Measurements from ENCODE around the gene EIF5A2. TPM values are rescaled to one million over a fixed set of nuclear protein-coding genes. Genes with fewer than 3 reads are reported as not detected.
"Not testable (repeated sequence)": the region's sequence is repeated elsewhere in the genome, so short reads cannot be mapped to it uniquely, and the experiment has no call there.

The EIF5A2 gene
- total and polyA plus RNA-seq, 7 experiments from 2014 or later, result 5.5 to 11.3 (median 8.9) TPM

- H3K4me3 Mint-ChIP-seq, result no peak overlapping the region
- Histone ChIP-seq H3K36me3 (ENCODE audit: control insufficient read depth in 2 of 3, insufficient read depth in 3 of 3, low read length in 3 of 3) (no peaks in the 10 kb centered on the region), H3K27me3 (ENCODE audit: control insufficient read depth in 2 of 2, insufficient read depth in 2 of 2, low read length in 2 of 2) (no peaks in the 10 kb centered on the region), H3K9me3 (ENCODE audit: control insufficient read depth in 2 of 3, low read length in 3 of 3) (peaks cover 0 to 10% (median 0%) of the 10 kb centered on the region in 3 experiments), H3K27ac (ENCODE audit: low read depth, low read length) (no peak overlapping the region), H3K4me1 (ENCODE audit: control insufficient read depth in 2 of 2, insufficient read depth in 2 of 2, low read length in 2 of 2) (no peaks in the 10 kb centered on the region), H3K4me3 (ENCODE audit: low read length) (no peak overlapping the region)
- H3K36me3 Mint-ChIP-seq, result peaks cover 0 to 6% (median 3%) of the 10 kb centered on the region in 5 donors
- no peak for DNase-seq
- intact Hi-C loops (cut with micrococcal nuclease), result no loop called here
- peaks cover 9 to 50% (median 28%) of the 10 kb centered on the region in 5 donors for H3K27me3 Mint-ChIP-seq
- H3K27ac Mint-ChIP-seq, result no peak overlapping the region
- ATAC-seq, result no peak
- ChIA-PET POLR2A (no interaction called here), CTCF (no interaction called here)
- no peaks in the 10 kb centered on the region for H3K4me1 Mint-ChIP-seq
- H3K9me3 Mint-ChIP-seq, result peaks cover 0 to 41% (median 14%) of the 10 kb centered on the region in 11 donors
These were observed 33.6 kb upstream of the EIF5A2 start for GRCh38 chr3:170942011-170942410.

GRCh38 chr3:170941551-170941950, 33.1 kb upstream of the EIF5A2 start:
- H3K9me3 Mint-ChIP-seq, result peaks cover 0 to 41% (median 14%) of the 10 kb centered on the region in 11 donors
- H3K4me1 ChIP-seq (ENCODE audit: control insufficient read depth in 2 of 2, insufficient read depth in 2 of 2, low read length in 2 of 2), result no peaks in the 10 kb centered on the region
- H3K27me3 ChIP-seq (ENCODE audit: control insufficient read depth in 2 of 2, insufficient read depth in 2 of 2, low read length in 2 of 2), result no peaks in the 10 kb centered on the region
- H3K4me3 ChIP-seq (ENCODE audit: low read length), result no peak overlapping the region
- no peak overlapping the region for H3K4me3 Mint-ChIP-seq
- intact Hi-C loops (cut with micrococcal nuclease), result no loop called here
- peaks cover 0 to 10% (median 0%) of the 10 kb centered on the region in 3 experiments for H3K9me3 ChIP-seq (ENCODE audit: control insufficient read depth in 2 of 3, low read length in 3 of 3)
- H3K36me3 Mint-ChIP-seq, result peaks cover 0 to 6% (median 3%) of the 10 kb centered on the region in 5 donors
- POLR2A ChIA-PET, result no interaction called here
- no peaks in the 10 kb centered on the region for H3K36me3 ChIP-seq (ENCODE audit: control insufficient read depth in 2 of 3, insufficient read depth in 3 of 3, low read length in 3 of 3)
- CTCF ChIA-PET, result no interaction called here
- DNase-seq, result no peak
- no peak overlapping the region for H3K27ac Mint-ChIP-seq
- peaks cover 9 to 49% (median 27%) of the 10 kb centered on the region in 5 donors for H3K27me3 Mint-ChIP-seq
- no peaks in the 10 kb centered on the region for H3K4me1 Mint-ChIP-seq
- H3K27ac ChIP-seq (ENCODE audit: low read depth, low read length), result no peak overlapping the region
- no peak for ATAC-seq

GRCh38 chr3:170933039-170933438, 24.6 kb upstream of the EIF5A2 start:
- DNase-seq; H3K27me3 ChIP-seq (ENCODE audit: control insufficient read depth in 2 of 2, insufficient read depth in 2 of 2, low read length in 2 of 2); H3K4me3 ChIP-seq (ENCODE audit: low read length); H3K4me1 ChIP-seq (ENCODE audit: control insufficient read depth in 2 of 2, insufficient read depth in 2 of 2, low read length in 2 of 2); ATAC-seq; H3K27ac ChIP-seq (ENCODE audit: low read depth, low read length); H3K36me3 ChIP-seq (ENCODE audit: control insufficient read depth in 2 of 3, insufficient read depth in 3 of 3, low read length in 3 of 3); H3K36me3 Mint-ChIP-seq; POLR2A ChIA-PET; H3K4me1 Mint-ChIP-seq; CTCF ChIA-PET; H3K9me3 ChIP-seq (ENCODE audit: control insufficient read depth in 2 of 3, low read length in 3 of 3); H3K4me3 Mint-ChIP-seq; H3K27ac Mint-ChIP-seq; intact Hi-C loops (cut with micrococcal nuclease): not testable (repeated sequence)
- Mint-ChIP-seq H3K27me3 (peaks cover 16 to 41% (median 33%) of the 10 kb centered on the region in 5 donors), H3K9me3 (peaks cover 0 to 32% (median 14%) of the 10 kb centered on the region in 11 donors)

GRCh38 chr3:170923553-170923952, 15.1 kb upstream of the EIF5A2 start:
- intact Hi-C loops (cut with micrococcal nuclease); H3K27me3 ChIP-seq (ENCODE audit: control insufficient read depth in 2 of 2, insufficient read depth in 2 of 2, low read length in 2 of 2); H3K4me3 ChIP-seq (ENCODE audit: low read length); H3K4me1 Mint-ChIP-seq; H3K4me3 Mint-ChIP-seq; ATAC-seq; H3K27ac Mint-ChIP-seq; H3K4me1 ChIP-seq (ENCODE audit: control insufficient read depth in 2 of 2, insufficient read depth in 2 of 2, low read length in 2 of 2); H3K9me3 ChIP-seq (ENCODE audit: control insufficient read depth in 2 of 3, low read length in 3 of 3); DNase-seq; H3K27ac ChIP-seq (ENCODE audit: low read depth, low read length); POLR2A ChIA-PET; H3K36me3 ChIP-seq (ENCODE audit: control insufficient read depth in 2 of 3, insufficient read depth in 3 of 3, low read length in 3 of 3); CTCF ChIA-PET: not testable (repeated sequence)
- H3K9me3 Mint-ChIP-seq, result peaks cover 7 to 62% (median 25%) of the 10 kb centered on the region in 11 donors
- peaks cover 0 to 24% (median under 1%) of the 10 kb centered on the region in 5 donors for H3K36me3 Mint-ChIP-seq
- H3K27me3 Mint-ChIP-seq, result peaks cover 1 to 15% (median 8%) of the 10 kb centered on the region in 5 donors

- H3K27ac Mint-ChIP-seq, result no peak overlapping the region
- H3K4me1 Mint-ChIP-seq, result no peaks in the 10 kb centered on the region
- peaks cover 0 to 16% (median 12%) of the 10 kb centered on the region in 5 donors for H3K27me3 Mint-ChIP-seq
- no peak overlapping the region for H3K4me3 ChIP-seq (ENCODE audit: low read length)
- no peak overlapping the region for H3K27ac ChIP-seq (ENCODE audit: low read depth, low read length)
- peaks cover 0 to 3% (median 0%) of the 10 kb centered on the region in 3 experiments for H3K9me3 ChIP-seq (ENCODE audit: control insufficient read depth in 2 of 3, low read length in 3 of 3)
- intact Hi-C loops (cut with micrococcal nuclease), result no loop called here
- ATAC-seq (no peak), DNase-seq (no peak)
- peaks cover 12 to 76% (median 31%) of the 10 kb centered on the region in 11 donors for H3K9me3 Mint-ChIP-seq
- POLR2A ChIA-PET, result no interaction called here
- no peaks in the 10 kb centered on the region for H3K27me3 ChIP-seq (ENCODE audit: control insufficient read depth in 2 of 2, insufficient read depth in 2 of 2, low read length in 2 of 2)
- no peak overlapping the region for H3K4me3 Mint-ChIP-seq
- CTCF ChIA-PET, result no interaction called here
- no peaks in the 10 kb centered on the region for H3K36me3 ChIP-seq (ENCODE audit: control insufficient read depth in 2 of 3, insufficient read depth in 3 of 3, low read length in 3 of 3)
- no peaks in the 10 kb centered on the region for H3K4me1 ChIP-seq (ENCODE audit: control insufficient read depth in 2 of 2, insufficient read depth in 2 of 2, low read length in 2 of 2)
- H3K36me3 Mint-ChIP-seq, result peaks cover 0 to 35% (median 4%) of the 10 kb centered on the region in 5 donors
These were observed 10.3 kb upstream of the EIF5A2 start for GRCh38 chr3:170918715-170919114.

- peaks cover 0 to 17% (median 3%) of the 10 kb centered on the region in 5 donors for H3K36me3 Mint-ChIP-seq
- Histone ChIP-seq H3K36me3 (ENCODE audit: control insufficient read depth in 2 of 3, insufficient read depth in 3 of 3, low read length in 3 of 3) (no peaks in the 10 kb centered on the region), H3K4me3 (ENCODE audit: low read length) (no peak overlapping the region), H3K27ac (ENCODE audit: low read depth, low read length) (no peak overlapping the region), H3K27me3 (ENCODE audit: control insufficient read depth in 2 of 2, insufficient read depth in 2 of 2, low read length in 2 of 2) (no peaks in the 10 kb centered on the region), H3K4me1 (ENCODE audit: control insufficient read depth in 2 of 2, insufficient read depth in 2 of 2, low read length in 2 of 2) (no peaks in the 10 kb centered on the region), H3K9me3 (ENCODE audit: control insufficient read depth in 2 of 3, low read length in 3 of 3) (peaks cover 0 to 14% (median 4%) of the 10 kb centered on the region in 3 experiments)
- peaks cover 0 to 20% (median under 1%) of the 10 kb centered on the region in 5 donors for H3K27me3 Mint-ChIP-seq
- H3K27ac Mint-ChIP-seq, result no peak overlapping the region
- no peak overlapping the region for H3K4me3 Mint-ChIP-seq
- H3K9me3 Mint-ChIP-seq, result peaks cover 6 to 76% (median 24%) of the 10 kb centered on the region in 11 donors
- ChIA-PET CTCF (no interaction called here), POLR2A (no interaction called here)
- ATAC-seq, result no peak
- intact Hi-C loops (cut with micrococcal nuclease), result no loop called here
- no peak for DNase-seq
- no peaks in the 10 kb centered on the region for H3K4me1 Mint-ChIP-seq
These were observed 6.3 kb upstream of the EIF5A2 start for GRCh38 chr3:170914690-170915089.

- Histone ChIP-seq H3K9me3 (ENCODE audit: control insufficient read depth in 2 of 3, low read length in 3 of 3) (peaks cover 0 to 19% (median 4%) of the 10 kb centered on the region in 3 experiments), H3K36me3 (ENCODE audit: control insufficient read depth in 2 of 3, insufficient read depth in 3 of 3, low read length in 3 of 3) (no peaks in the 10 kb centered on the region), H3K27me3 (ENCODE audit: control insufficient read depth in 2 of 2, insufficient read depth in 2 of 2, low read length in 2 of 2) (no peaks in the 10 kb centered on the region), H3K27ac (ENCODE audit: low read depth, low read length) (no peak overlapping the region), H3K4me1 (ENCODE audit: control insufficient read depth in 2 of 2, insufficient read depth in 2 of 2, low read length in 2 of 2) (no peaks in the 10 kb centered on the region), H3K4me3 (ENCODE audit: low read length) (no peak overlapping the region)
- H3K9me3 Mint-ChIP-seq, result peaks cover 6 to 76% (median 28%) of the 10 kb centered on the region in 11 donors
- H3K4me1 Mint-ChIP-seq, result peaks cover 0 to 4% (median 0%) of the 10 kb centered on the region in 7 donors
- intact Hi-C loops (cut with micrococcal nuclease), result no loop called here
- CTCF ChIA-PET, result no interaction called here
- H3K27ac Mint-ChIP-seq, result no peak overlapping the region
- no peak overlapping the region for H3K4me3 Mint-ChIP-seq
- H3K27me3 Mint-ChIP-seq, result peaks cover 0 to 25% (median 0%) of the 10 kb centered on the region in 5 donors
- POLR2A ChIA-PET, result no interaction called here
- H3K36me3 Mint-ChIP-seq, result peaks cover 0 to 13% (median 3%) of the 10 kb centered on the region in 5 donors
- ATAC-seq, result no peak
- no peak for DNase-seq
These were observed 5.8 kb upstream of the EIF5A2 start for GRCh38 chr3:170914212-170914611.
